Measurements from ENCODE around the gene SLC25A12.

DNA sequence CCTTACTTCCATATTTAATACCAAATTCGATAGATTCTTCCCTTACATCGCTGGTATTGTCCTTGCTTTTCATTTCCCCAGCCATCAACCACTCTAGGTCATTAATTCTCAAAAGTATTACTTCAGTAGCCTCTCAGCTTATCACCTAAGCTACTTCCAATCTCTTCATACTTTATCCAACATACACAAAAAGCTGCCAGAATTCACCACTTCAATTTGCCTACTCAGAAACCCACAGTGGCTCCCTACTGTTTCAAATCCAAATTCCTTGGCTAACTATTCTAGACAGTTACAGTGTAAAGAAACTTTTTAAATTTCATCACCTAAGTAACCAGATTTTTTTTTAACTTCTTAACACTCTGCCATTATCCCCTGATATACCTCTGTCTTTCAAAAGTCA, 4.7 kb downstream of the SLC25A12 start:
- TF ChIP-seq EZH2 (IDR thresholded peaks at IDR 0.05; ENCODE audit: borderline replicate concordance, insufficient read depth, low read depth, low read length, poor library complexity, severe bottlenecking), result no peak
- TF ChIP-seq, protein P1, sequence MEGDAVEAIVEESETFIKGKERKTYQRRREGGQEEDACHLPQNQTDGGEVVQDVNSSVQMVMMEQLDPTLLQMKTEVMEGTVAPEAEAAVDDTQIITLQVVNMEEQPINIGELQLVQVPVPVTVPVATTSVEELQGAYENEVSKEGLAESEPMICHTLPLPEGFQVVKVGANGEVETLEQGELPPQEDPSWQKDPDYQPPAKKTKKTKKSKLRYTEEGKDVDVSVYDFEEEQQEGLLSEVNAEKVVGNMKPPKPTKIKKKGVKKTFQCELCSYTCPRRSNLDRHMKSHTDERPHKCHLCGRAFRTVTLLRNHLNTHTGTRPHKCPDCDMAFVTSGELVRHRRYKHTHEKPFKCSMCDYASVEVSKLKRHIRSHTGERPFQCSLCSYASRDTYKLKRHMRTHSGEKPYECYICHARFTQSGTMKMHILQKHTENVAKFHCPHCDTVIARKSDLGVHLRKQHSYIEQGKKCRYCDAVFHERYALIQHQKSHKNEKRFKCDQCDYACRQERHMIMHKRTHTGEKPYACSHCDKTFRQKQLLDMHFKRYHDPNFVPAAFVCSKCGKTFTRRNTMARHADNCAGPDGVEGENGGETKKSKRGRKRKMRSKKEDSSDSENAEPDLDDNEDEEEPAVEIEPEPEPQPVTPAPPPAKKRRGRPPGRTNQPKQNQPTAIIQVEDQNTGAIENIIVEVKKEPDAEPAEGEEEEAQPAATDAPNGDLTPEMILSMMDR (IDR thresholded peaks at IDR 0.05), result no peak
